ENCODE results near the gene EDEM2.
"Not testable (repeated sequence)": the region's sequence is repeated elsewhere in the genome, so short reads cannot be mapped to it uniquely, and the experiment has no call there.

The EDEM2 gene

GRCh38 chr20:35168701-35169409, 21.7 kb upstream of the EDEM2 start:
- not testable (repeated sequence) for DNase-seq

DNA sequence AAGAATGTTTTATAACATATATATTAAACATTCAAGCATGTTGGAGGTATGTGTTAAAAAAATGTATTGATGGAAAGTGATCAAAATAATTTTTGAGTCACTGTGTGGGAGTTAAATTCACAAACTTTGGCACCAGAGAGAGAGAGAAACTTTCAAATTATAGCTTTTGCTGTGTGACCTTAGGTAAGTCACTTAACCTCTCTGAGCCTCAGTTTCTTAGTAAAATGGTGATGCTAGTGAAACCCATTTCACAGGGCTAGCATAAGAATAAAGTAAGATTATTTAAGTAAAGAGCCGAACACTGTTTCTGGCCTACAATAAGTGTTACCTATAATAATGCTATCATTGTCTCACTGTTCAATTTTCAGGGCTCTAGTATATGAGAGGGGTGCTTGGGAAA, 20.7 kb upstream of the EDEM2 start:
- DNase-seq = no peak

DNA sequence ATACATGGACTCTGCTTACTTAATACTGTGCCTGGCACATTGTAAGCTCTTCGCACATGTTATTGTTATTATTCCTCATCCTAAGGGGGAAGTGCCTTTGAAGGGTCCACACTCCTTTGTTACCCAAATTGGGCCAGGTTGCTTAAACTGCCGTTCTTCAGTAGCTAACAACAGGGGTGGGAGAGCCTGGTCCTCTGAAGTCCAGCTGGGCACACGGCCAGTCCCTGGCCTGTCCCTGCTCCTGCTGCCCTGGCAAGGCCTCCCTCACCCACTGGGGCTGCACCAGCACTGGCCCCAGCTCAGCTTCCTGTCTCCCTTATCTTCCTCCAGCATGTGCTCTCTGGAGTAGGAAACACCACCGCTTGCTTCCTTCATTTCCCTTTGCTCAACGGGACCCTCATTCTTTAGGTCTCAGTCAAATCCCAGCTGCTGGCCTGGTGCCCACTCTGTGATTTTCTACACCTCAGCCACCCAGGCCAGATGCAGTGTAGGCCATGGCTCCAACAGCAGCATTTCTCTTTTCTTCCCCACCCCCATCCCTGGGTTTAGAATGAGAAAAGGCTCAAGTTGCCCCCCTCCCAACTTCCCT, 19.2 kb upstream of the EDEM2 start:
- no peak for DNase-seq

GRCh38 chr20:35165221-35166185, 18.4 kb upstream of the EDEM2 start:
- no peak for DNase-seq

- not testable (repeated sequence) for DNase-seq
Measured at GRCh38 chr20:35164531-35164930, 17.4 kb upstream of the EDEM2 start.

DNA sequence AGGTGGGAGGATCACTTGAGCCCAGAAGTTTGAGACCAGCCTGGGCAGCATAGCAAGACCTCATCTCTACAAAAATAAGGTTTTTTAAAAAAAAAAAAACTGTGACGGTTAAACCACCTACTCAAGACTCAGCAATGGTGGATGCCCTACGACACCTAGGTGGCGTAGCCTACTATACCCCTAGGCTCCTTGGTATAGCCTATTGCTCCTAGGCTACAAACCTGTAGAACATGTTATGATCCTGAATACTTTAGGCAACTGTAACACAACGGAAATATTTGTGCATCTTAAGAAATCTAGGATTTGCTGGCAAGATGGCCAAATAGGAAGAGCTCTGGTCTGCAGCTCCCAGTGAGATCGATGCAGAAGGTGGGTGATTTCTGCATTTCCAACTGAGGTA, 13.2 kb upstream of the EDEM2 start:
- DNase-seq = not testable (repeated sequence)

DNA sequence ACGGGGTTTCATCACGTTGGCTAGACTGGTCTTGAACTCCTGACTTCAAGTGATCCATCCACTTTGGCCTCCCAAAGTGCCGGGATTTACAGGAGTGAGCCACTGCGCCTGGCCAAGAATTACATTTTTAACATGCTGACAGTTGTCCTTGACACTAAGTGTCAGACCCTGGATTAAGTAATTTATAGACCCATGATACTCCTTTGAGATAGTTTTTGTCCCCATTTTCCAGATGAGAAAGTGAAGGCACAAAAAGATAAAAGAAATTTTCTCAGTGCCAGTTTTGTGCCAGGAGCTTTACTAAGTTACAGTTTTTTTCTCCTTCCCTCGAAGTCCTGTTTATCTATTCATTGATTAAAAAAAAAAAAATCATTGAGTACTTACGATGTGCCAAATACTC, 9.8 kb upstream of the EDEM2 start:
- DNase-seq = no peak

DNA sequence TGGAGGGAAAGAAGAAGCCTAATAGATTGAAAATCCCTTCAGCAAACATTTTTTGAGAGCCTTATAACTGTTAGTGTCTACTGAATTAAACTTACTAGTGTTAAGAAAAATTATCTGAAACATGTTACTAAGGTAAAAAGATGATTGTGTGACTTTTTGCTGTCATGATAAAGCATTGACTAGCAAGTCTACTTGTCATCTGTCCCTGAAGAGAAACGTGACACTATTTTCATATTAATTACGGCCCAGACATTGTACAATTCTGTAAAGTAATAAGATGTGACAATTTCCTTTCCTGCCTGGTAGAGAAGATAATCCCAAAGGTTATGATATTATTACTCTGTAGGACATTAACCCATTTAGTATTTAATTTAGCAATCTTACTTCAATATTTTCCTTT, 8.8 kb upstream of the EDEM2 start:
- DNase-seq = no peak

- no peak for DNase-seq
Measured at GRCh38 chr20:35151736-35152135, 4.6 kb upstream of the EDEM2 start.

GRCh38 chr20:35150846-35151579, 3.9 kb upstream of the EDEM2 start:
- no peak for DNase-seq

GRCh38 chr20:35147575-35148071, 487 bp upstream of the EDEM2 start:
- DNase-seq = peak in 1 of 2 experiments; percentile 52

DNA sequence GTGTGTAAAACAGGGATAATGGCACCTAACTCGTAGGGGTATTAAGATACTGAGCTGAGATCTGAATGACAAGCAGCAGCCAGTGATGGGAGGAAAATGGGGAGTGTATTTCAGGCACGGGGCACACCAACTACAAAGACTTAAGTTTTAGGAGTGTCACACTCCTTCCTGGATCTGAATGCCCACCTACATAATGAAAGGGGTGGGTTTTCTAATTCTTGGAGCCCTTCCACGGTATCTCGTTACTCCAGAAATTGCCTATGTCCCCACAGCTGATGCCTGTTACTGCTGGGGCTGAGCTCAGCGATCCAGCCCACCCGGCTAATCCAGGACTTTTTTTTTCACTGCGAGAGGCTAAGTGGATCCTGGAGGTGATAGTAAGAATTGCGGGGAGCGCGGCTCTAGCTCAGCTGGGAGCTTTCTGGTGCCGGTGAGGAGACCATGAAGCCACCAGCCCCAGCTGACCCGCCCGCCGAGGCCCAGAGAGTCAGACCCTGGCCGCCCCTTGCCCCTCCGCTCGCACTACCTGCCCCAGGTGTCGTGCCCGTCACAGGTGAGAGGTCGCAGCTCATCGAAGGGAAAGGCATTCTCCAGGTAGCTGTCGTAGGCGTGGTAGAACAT, 727 bp downstream of the EDEM2 start:
- peak in 1 of 2 experiments; percentile 80 for DNase-seq

- peak; percentile 60 to 85 for DNase-seq
Measured at GRCh38 chr20:35145141-35145564, 2.0 kb downstream of the EDEM2 start.

DNA sequence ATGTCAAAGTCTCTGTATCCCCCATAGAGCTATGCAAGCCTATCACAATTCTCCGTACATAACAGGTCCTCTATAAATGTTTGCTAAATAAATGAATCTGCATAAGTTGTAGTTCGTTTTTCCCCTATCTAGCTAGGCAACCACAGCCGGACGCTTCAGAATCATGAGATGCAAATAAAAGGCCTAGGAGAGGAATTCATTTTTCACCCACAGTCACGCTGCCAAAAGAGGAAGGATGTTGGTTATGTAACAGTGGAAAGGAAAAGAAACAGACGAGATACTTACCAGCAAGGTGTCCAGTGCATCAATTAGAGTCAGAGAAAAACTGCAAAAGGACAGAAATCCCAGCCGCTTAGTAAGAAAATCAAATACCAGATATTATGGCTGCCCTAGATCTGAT, 2.4 kb downstream of the EDEM2 start:
- peak; percentile 20 to 55 for DNase-seq

GRCh38 chr20:35135867-35136586, 11.1 kb downstream of the EDEM2 start:
- no peak for DNase-seq

GRCh38 chr20:35134880-35135279, 12.3 kb downstream of the EDEM2 start:
- DNase-seq = no peak

DNA sequence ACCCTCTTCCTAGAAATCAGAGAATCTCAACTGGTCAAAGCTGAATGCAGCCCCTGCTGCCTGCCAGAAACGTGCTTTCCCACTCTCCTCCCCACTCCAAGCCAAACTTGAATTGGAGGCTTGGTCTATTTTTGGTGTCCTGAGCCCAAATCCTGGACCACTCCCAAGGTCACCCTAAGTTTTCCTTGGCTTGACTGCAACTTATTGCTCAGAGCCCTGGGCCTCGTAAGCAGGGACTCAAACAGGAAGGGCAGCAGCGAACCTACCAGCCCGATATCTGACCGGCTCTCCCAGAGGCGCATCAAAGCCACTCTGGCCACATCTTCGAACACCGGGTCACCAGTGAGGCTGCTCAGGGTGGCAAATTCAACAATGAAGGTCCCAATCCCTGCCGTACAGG, 12.7 kb downstream of the EDEM2 start:
- no peak for DNase-seq

- DNase-seq = no peak
Measured at GRCh38 chr20:35133735-35134134, 13.4 kb downstream of the EDEM2 start.

DNA sequence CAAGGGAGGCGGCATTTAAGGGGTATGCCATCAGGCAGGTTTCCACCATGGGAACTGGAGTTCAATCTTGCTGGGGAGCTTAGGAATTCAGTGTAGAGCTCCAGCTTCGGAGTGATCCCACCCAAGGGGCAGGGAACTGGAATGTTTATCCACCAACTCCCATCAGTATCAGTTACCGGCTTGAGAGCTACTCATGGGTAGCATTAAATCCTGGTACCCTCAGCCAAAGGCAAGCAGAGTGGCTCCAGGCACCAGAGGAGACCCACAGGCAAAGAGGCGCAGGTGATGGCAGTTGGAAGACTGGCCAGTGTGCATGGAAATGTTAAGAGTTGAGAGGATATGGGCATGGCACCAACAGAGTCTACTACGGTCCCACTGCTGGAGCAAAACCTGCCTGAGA, 14.1 kb downstream of the EDEM2 start:
- DNase-seq = no peak

DNA sequence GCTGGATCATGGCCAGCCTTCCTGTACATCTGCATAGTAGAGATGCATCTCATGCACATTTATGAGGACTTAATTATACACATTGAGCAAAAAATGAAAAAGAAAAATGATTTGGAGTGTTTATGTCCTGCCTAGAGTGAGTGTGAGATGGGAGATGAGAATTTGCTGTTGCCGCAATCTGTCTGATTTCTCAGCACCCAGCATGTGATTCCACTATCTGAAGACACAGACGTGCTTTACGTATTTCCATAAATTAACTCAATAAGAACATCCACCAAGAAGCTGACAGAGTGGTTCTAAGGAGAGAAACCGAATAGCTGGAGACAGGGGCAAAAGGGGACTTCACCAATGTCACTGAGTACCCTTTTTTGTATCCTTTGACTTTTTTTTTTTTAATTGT, 15.2 kb downstream of the EDEM2 start:
- no peak for DNase-seq

DNA sequence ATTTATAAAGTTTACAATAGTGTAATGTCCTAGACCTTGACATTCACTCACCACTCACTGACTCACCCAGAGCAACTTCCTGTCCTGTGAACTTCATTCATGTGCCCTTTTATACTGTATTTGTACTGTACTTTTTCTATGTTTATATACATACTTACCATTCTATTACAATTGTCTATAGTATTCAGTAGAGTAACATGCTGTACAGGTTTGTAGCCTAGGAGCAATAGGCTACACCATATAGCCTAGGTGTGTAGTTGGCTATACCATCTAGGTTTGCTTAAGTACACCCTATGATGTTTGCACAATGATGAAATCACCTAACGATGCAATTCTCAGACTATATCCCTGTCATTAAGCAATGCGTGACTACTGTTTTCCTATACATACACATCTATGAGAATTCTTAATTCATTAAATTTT, 17.5 kb downstream of the EDEM2 start:
- DNase-seq = peak in 1 of 2 experiments; percentile 19
